GM23338 (cell line): ENCODE measurements around the gene CBLC. TPM values are rescaled to one million over a fixed set of nuclear protein-coding genes. Genes with fewer than 3 reads are reported as not detected.

Experiments used
- ATAC-seq: fragments of 200-7000 bp; cut with Tn5 transposase; 3 replicates; pipeline ENCODE4 v1.9.1; 2020
- DNase-seq: peaks from one replicate; pipeline ENCODE4 v3.0.0-alpha.2; 2015; ENCODE audit warnings: low spot score
- H2AFZ ChIP-seq: fragments of 200-600 bp; sonication (generic); 2 replicates; pipeline ENCODE4 v1.8.0; 2016; ENCODE audit warnings: antibody characterized with exemption, mild to moderate bottlenecking, moderate library complexity
- H3F3A ChIP-seq: fragments of 200-600 bp; sonication (generic); replicated peaks from 2 replicates; pipeline ENCODE4 v1.8.0; 2017; ENCODE audit warnings: antibody characterized with exemption, mixed run types, low read depth
- H3K27ac ChIP-seq: fragments of 200-600 bp; sonication (generic); 2 replicates; pipeline ENCODE4 v1.6.1; 2016; ENCODE audit warnings: low read depth
- H3K27me3 ChIP-seq: fragments of 200-600 bp; sonication (generic); 2 replicates; pipeline ENCODE4 v1.8.0; 2016; ENCODE audit warnings: mild to moderate bottlenecking, mixed run types, moderate library complexity; ENCODE audit not compliant: insufficient read depth
- H3K36me3 ChIP-seq: fragments of 200-600 bp; sonication (generic); 2 replicates; pipeline ENCODE4 v1.8.0; 2016; ENCODE audit warnings: mild to moderate bottlenecking; ENCODE audit not compliant: insufficient read depth
- H3K4me1 ChIP-seq: fragments of 200-600 bp; sonication (generic); 2 replicates; pipeline ENCODE4 v1.8.0; 2016; ENCODE audit warnings: mild to moderate bottlenecking, moderate library complexity; ENCODE audit not compliant: insufficient read depth
- H3K4me2 ChIP-seq: fragments of 200-600 bp; sonication (generic); 2 replicates; pipeline ENCODE4 v1.7.1; 2017; ENCODE audit warnings: mixed run types
- H3K4me3 ChIP-seq: fragments of 200-600 bp; sonication (generic); 2 replicates; pipeline ENCODE4 v1.6.1; 2016; ENCODE audit warnings: mixed run types
- H3K79me2 ChIP-seq: fragments of 200-600 bp; sonication (generic); replicated peaks from 2 replicates; pipeline ENCODE4 v1.8.0; 2017; ENCODE audit warnings: mild to moderate bottlenecking; ENCODE audit not compliant: insufficient read depth
- H3K9me2 ChIP-seq: fragments of 200-600 bp; sonication (generic); 2 replicates; pipeline ENCODE4 v1.8.0; 2017; ENCODE audit not compliant: insufficient read depth
- H4K20me1 ChIP-seq: fragments of 200-600 bp; sonication (generic); replicated peaks from 2 replicates; pipeline ENCODE4 v1.8.0; 2017; ENCODE audit warnings: mild to moderate bottlenecking; ENCODE audit not compliant: insufficient read depth
- H3K27ac Mint-ChIP-seq: 2 replicates; pipeline ENCODE4 v1.8.0; 2020; ENCODE audit warnings: inconsistent platforms, mild to moderate bottlenecking, moderate library complexity, mixed read lengths
- H3K27me3 Mint-ChIP-seq: 3 replicates; pipeline ENCODE4 v1.8.0; 2022; ENCODE audit warnings: low read depth, mild to moderate bottlenecking, moderate library complexity, mixed read lengths, inconsistent platforms; ENCODE audit not compliant: insufficient read depth, poor library complexity
- H3K36me3 Mint-ChIP-seq: 3 replicates; pipeline ENCODE4 v1.8.0; 2021; ENCODE audit warnings: low read depth, mild to moderate bottlenecking, inconsistent platforms, moderate library complexity, mixed read lengths
- H3K4me1 Mint-ChIP-seq: 3 replicates; pipeline ENCODE4 v1.8.0; 2020; ENCODE audit warnings: mild to moderate bottlenecking, inconsistent platforms, mixed read lengths
- H3K4me3 Mint-ChIP-seq: 3 replicates; pipeline ENCODE4 v1.8.0; 2021; ENCODE audit warnings: moderate library complexity, mild to moderate bottlenecking, inconsistent platforms, mixed read lengths
- H3K9me3 Mint-ChIP-seq: 3 replicates; pipeline ENCODE4 v1.8.0; 2020; ENCODE audit warnings: moderate library complexity, mild to moderate bottlenecking, inconsistent platforms, mixed read lengths
- EZH2 ChIP-seq: fragments of 200-600 bp; sonication (generic); IDR thresholded peaks from one replicate; pipeline ENCODE4 v1.8.0; 2017; ENCODE audit warnings: antibody characterized with exemption, mild to moderate bottlenecking, low read depth; ENCODE audit not compliant: unreplicated experiment
- JUNB ChIP-seq: IDR thresholded peaks from one replicate; pipeline ENCODE4 v1.6.1; 2016; ENCODE audit warnings: antibody characterized with exemption; ENCODE audit not compliant: unreplicated experiment
- NANOG ChIP-seq: IDR thresholded peaks from 2 replicates; pipeline ENCODE4 v1.6.1; 2016; ENCODE audit warnings: antibody characterized with exemption, borderline replicate concordance
- STAT1 ChIP-seq: IDR thresholded peaks from one replicate; pipeline ENCODE4 v1.6.1; 2016; ENCODE audit warnings: antibody characterized with exemption; ENCODE audit not compliant: unreplicated experiment
- ZNF114 ChIP-seq: fragments of 250-450 bp; sonication (Bioruptor Pico); IDR thresholded peaks from 2 replicates; pipeline ENCODE4 v1.5.0; 2020; ENCODE audit warnings: mild to moderate bottlenecking, moderate library complexity
- polyA plus RNA-seq: library from polyadenylated mRNA; unstranded; fragments of >200 nt; fragmentation: Nextera tagmentation; extraction: Ambion mirVana; gene quantifications from 2 replicates; pipeline ENCODE4 v1.2.1, GENCODE V29; 2016
- total RNA-seq: library from RNA; depleted of rRNA; stranded (reverse); fragments of >200 nt; shearing (Covaris generic); gene quantifications from 2 replicates; pipeline ENCODE4 v1.2.3, GENCODE V29; 2014
- TF ChIP-seq, protein P1 (sequence below): IDR thresholded peaks from one replicate; pipeline ENCODE4 v1.6.1; 2018; ENCODE audit warnings: antibody characterized with exemption; ENCODE audit not compliant: unreplicated experiment
- TF ChIP-seq, protein P2 (sequence below), 2 experiments: fragments of 200-600 bp in 1 of 2; sonication (generic) in 1 of 2; conservative IDR thresholded peaks; 2 replicates each; pipeline versions ENCODE4 v1.5.1 to v1.6.1; 2016 to 2017; ENCODE audit warnings: antibody characterized with exemption in 2 of 2, low read depth in 2 of 2, mild to moderate bottlenecking in 2 of 2, moderate library complexity in 1 of 2

CBLC gene
- total and polyA plus RNA-seq, 2 experiments from 2014 or later = 14.5 to 29.3 TPM

DNA sequence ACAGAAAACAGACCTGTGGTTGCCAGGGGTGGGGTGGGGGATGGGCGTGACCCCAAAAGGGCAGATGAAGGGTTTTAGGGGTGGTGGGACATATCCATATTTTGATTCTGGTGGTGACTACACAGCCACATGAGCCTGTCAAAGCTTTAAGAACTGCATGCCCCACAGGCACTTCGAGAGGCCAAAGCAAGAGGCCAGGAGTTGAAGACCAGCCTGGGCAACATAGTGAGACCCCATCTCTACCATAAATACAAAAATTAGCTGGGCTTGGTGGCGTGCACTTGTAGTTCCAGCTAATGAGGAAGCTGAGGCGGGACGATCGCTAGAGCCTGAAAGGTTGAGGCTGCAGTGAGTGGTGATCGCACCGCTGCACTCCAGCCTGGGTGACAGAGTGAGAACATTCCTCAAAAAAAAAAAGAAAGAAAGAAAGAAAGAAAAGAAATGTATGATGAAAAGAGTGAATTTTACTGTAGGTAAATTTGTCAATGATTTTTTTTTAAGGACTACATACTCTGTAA lies 48.1 kb upstream of the CBLC start (continued):
- TF ChIP-seq, protein P1, sequence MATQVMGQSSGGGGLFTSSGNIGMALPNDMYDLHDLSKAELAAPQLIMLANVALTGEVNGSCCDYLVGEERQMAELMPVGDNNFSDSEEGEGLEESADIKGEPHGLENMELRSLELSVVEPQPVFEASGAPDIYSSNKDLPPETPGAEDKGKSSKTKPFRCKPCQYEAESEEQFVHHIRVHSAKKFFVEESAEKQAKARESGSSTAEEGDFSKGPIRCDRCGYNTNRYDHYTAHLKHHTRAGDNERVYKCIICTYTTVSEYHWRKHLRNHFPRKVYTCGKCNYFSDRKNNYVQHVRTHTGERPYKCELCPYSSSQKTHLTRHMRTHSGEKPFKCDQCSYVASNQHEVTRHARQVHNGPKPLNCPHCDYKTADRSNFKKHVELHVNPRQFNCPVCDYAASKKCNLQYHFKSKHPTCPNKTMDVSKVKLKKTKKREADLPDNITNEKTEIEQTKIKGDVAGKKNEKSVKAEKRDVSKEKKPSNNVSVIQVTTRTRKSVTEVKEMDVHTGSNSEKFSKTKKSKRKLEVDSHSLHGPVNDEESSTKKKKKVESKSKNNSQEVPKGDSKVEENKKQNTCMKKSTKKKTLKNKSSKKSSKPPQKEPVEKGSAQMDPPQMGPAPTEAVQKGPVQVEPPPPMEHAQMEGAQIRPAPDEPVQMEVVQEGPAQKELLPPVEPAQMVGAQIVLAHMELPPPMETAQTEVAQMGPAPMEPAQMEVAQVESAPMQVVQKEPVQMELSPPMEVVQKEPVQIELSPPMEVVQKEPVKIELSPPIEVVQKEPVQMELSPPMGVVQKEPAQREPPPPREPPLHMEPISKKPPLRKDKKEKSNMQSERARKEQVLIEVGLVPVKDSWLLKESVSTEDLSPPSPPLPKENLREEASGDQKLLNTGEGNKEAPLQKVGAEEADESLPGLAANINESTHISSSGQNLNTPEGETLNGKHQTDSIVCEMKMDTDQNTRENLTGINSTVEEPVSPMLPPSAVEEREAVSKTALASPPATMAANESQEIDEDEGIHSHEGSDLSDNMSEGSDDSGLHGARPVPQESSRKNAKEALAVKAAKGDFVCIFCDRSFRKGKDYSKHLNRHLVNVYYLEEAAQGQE = no peak
- TF ChIP-seq, protein P2, sequence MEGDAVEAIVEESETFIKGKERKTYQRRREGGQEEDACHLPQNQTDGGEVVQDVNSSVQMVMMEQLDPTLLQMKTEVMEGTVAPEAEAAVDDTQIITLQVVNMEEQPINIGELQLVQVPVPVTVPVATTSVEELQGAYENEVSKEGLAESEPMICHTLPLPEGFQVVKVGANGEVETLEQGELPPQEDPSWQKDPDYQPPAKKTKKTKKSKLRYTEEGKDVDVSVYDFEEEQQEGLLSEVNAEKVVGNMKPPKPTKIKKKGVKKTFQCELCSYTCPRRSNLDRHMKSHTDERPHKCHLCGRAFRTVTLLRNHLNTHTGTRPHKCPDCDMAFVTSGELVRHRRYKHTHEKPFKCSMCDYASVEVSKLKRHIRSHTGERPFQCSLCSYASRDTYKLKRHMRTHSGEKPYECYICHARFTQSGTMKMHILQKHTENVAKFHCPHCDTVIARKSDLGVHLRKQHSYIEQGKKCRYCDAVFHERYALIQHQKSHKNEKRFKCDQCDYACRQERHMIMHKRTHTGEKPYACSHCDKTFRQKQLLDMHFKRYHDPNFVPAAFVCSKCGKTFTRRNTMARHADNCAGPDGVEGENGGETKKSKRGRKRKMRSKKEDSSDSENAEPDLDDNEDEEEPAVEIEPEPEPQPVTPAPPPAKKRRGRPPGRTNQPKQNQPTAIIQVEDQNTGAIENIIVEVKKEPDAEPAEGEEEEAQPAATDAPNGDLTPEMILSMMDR (conservative IDR thresholded peaks at IDR 0.05; ENCODE audit: low read depth in 2 of 2) = no peak

DNA sequence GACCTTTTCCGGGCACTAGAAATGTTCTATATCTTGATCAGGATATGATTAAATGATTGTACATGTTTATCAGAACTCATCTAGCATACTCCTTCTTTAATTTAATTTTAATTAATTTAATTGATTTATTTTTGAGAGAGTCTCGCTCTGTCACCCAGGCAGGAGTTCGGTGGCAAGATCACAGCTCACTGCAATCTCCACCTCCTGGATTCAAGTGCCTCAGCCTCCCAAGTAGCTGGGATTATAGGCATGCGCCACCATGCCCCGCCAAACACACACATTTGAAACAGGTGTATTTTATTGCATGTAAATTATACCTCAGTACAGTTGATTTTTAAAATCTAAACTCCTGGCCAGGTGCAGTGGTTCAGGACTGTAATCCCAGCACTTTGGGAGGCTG lies 46.6 kb upstream of the CBLC start:
- H3K9me2 ChIP-seq = no peaks in the 10 kb centered on the region
- peaks cover 7% of the 10 kb centered on the region for H3K27me3 Mint-ChIP-seq
- H3K27ac Mint-ChIP-seq = no peak overlapping the region
- no peaks in the 10 kb centered on the region for H3K9me3 Mint-ChIP-seq
- DNase-seq (no peak), ATAC-seq (no peak)
- no peaks in the 10 kb centered on the region for H4K20me1 ChIP-seq
- H3F3A ChIP-seq = no peaks in the 10 kb centered on the region
- H3K27ac ChIP-seq = no peak overlapping the region
- H3K4me1 ChIP-seq = no peaks in the 10 kb centered on the region
- H3K4me3 Mint-ChIP-seq = no peak overlapping the region
- no peaks in the 10 kb centered on the region for H3K36me3 ChIP-seq
- H3K4me3 ChIP-seq = no peak overlapping the region
- H3K79me2 ChIP-seq = no peaks in the 10 kb centered on the region
- no peak overlapping the region for H3K4me2 ChIP-seq
- H2AFZ ChIP-seq = no peak overlapping the region
- no peaks in the 10 kb centered on the region for H3K27me3 ChIP-seq
- no peaks in the 10 kb centered on the region for H3K4me1 Mint-ChIP-seq
- no peaks in the 10 kb centered on the region for H3K36me3 Mint-ChIP-seq
- TF ChIP-seq NANOG = no peak
- TF ChIP-seq EZH2 = no peak
- TF ChIP-seq STAT1 = no peak
- TF ChIP-seq, protein P2 (conservative IDR thresholded peaks at IDR 0.05; ENCODE audit: low read depth in 2 of 2) = no peak
- TF ChIP-seq, protein P1 = no peak
- TF ChIP-seq JUNB = no peak
- TF ChIP-seq ZNF114 = no peak
